Measurements from ENCODE around the gene NUDT1.

Gene NUDT1

DNA sequence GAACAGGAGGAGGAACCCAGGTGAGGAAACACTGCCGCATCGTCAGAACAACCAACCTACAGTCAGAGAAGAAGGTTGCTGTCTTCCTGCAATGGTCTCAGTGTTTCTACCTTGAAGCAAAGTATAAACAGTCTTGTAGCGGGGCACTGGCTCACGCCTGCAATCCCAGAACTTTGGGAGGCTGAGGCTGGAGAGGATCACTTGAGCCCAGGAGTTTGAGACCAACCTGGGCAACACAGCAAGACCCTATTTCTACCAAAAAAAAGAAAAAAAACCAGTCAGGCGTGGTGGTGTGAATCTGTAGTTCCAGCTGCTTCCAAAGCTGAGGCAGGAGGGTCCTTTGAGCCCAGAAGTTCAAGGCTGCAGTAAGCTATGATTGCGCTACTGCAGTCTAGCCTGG lies 48.9 kb downstream of the NUDT1 start:
- no peak for FAIRE-seq
- no peak for DNase-seq (ENCODE audit: insufficient read length, low spot score)

DNA sequence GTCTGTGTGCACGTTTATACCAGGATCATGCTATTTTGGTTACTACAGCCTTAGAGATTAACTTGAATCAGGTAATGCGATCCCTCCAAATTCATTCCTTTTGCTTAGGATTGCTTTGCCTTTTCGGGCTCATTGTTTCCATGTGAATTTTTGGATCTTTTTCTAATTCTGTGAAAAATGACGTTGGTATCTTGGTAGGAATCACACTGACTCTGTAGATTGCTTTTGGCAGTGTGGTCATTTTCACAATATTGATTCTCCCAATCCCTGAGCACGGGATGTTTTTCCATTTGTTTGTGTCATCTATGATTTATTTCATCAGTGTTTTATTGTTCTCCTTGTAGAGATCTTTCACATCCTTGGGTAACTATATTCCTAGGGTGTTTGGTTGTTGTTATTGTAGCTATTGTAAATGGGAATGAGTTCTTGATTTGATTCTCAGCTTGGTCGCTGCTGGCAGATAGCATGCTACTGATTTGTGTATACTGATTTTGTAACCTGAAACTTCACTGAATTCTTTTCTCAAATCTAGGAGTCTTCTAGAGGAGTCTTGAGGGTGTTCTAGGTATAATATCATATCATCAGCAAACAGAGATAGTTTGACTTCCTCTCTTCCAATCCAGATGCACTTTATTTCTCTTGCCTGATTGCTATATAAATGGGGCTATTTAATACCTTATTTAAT lies 54.1 kb downstream of the NUDT1 start:
- FAIRE-seq (no peak), DNase-seq (ENCODE audit: insufficient read length, low spot score) (no peak)

DNA sequence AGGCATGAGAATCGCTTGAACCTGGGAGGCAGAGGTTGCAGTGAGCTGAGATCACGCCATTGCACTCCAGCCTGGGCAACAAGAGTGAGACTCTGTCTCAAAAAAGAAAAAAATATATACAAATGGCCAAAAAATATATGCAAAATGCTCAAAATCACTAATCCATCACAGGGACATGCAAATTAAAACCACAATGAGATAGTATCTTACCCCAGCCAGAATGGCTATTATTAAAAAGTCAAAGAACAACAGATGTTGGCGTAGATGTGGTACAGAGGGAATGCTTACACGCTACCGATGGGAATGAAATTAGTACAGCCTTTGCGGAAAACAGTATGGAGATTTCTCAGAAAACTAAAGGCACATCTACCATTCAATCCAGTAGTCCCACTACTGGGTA lies 54.8 kb downstream of the NUDT1 start:
- no peak for FAIRE-seq

DNA sequence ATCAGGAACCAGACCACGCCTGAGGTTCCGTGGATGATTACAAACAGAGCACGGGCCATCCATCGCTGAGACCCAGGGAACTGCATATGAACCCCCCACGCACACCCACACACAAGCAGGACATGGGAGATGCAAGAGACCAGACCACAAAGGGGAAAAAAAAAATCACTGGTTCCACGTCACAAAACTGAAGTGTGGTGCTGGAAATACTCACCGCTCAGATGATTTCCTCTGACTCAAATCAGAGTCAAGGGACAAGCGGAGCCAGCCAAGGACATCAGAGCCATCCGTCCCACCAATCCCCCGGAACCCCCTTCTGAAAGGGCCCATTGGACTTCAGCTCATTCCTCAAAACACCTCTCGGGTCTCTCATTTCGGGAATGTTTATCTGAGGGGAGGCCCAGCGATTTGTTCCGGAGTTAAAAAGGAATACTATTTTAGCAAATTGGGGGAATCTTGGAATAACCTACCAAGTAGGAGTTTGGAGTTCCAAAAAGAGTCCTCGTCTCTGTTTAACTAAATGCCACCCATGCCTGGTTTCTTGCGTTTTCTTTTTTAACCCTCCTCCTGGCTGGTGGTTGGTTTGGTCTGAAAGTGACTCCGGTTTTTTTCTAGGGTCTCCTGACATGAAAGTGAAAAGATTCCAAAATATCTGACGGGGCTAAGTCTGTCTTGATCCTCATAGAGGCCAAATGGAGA lies 57.3 kb downstream of the NUDT1 start:
- DNase-seq (ENCODE audit: insufficient read length, low spot score) (peak; percentile 59), FAIRE-seq (peak; percentile 90)

More for the DNA sequence above, 54.8 kb downstream of the NUDT1 start:
- no peak for DNase-seq (ENCODE audit: insufficient read length, low spot score)

- FAIRE-seq (peak; percentile 79), DNase-seq (ENCODE audit: insufficient read length, low spot score) (no peak)
Measured at GRCh38 chr7:2299870-2300512, 58.0 kb downstream of the NUDT1 start.

All from GM19239 (cell line).